H9 (cell line): Measurements from ENCODE around the gene EFCAB12. TPM values are rescaled to one million over a fixed set of nuclear protein-coding genes. Genes with fewer than 3 reads are reported as not detected.

Experiments used
- DNase-seq: peaks from one replicate; pipeline ENCODE4 v3.0.0-alpha.2; 2017
- H2AFZ ChIP-seq: one replicate; pipeline ENCODE4 v1.6.1; 2013; ENCODE audit warnings: mild to moderate bottlenecking, low read length, control low read depth, moderate library complexity
- H2AK5ac ChIP-seq: 2 replicates; pipeline ENCODE4 v1.6.1; 2013; ENCODE audit warnings: low read length, control low read depth, mixed read lengths; ENCODE audit not compliant: insufficient read length
- H2BK120ac ChIP-seq: one replicate; pipeline ENCODE4 v1.6.1; 2013; ENCODE audit warnings: low read depth, mild to moderate bottlenecking, low read length, control low read depth, inconsistent platforms; ENCODE audit not compliant: poor library complexity, severe bottlenecking
- H2BK12ac ChIP-seq: 2 replicates; pipeline ENCODE4 v1.6.1; 2013; ENCODE audit warnings: low read length, control low read depth, mixed read lengths, low read depth; ENCODE audit not compliant: insufficient read length
- H2BK15ac ChIP-seq: 2 replicates; pipeline ENCODE4 v1.6.1; 2013; ENCODE audit warnings: low read depth, low read length, control low read depth
- H2BK20ac ChIP-seq: one replicate; pipeline ENCODE4 v1.6.1; 2013; ENCODE audit warnings: low read depth, mild to moderate bottlenecking, low read length, control low read depth, inconsistent platforms; ENCODE audit not compliant: poor library complexity, severe bottlenecking
- H2BK5ac ChIP-seq: 2 replicates; pipeline ENCODE4 v1.6.1; 2013; ENCODE audit warnings: low read length, control low read depth, mixed read lengths; ENCODE audit not compliant: insufficient read length
- H3K14ac ChIP-seq: 2 replicates; pipeline ENCODE4 v1.6.1; 2013; ENCODE audit warnings: low read length, control low read depth; ENCODE audit not compliant: insufficient read depth
- H3K18ac ChIP-seq: 2 replicates; pipeline ENCODE4 v1.6.1; 2013; ENCODE audit warnings: low read depth, mild to moderate bottlenecking, mixed read lengths, low read length, control low read depth; ENCODE audit not compliant: insufficient read length
- H3K23ac ChIP-seq: 2 replicates; pipeline ENCODE4 v1.6.1; 2013; ENCODE audit warnings: low read length, control low read depth, mixed read lengths, low read depth; ENCODE audit not compliant: insufficient read length
- H3K23me2 ChIP-seq: 2 replicates; pipeline ENCODE4 v1.6.1; 2013; ENCODE audit warnings: low read depth, mild to moderate bottlenecking, mixed read lengths, low read length, control low read depth; ENCODE audit not compliant: insufficient read length, poor library complexity, severe bottlenecking
- H3K27ac ChIP-seq: 2 replicates; pipeline ENCODE4 v1.5.1; 2013; ENCODE audit warnings: low read length, control low read depth, mixed read lengths, low read depth; ENCODE audit not compliant: insufficient read length
- H3K27me3 ChIP-seq: 2 replicates; pipeline ENCODE4 v1.6.1; 2013; ENCODE audit warnings: low read length, control low read depth, inconsistent platforms; ENCODE audit not compliant: insufficient read depth
- H3K4ac ChIP-seq: 2 replicates; pipeline ENCODE4 v1.6.1; 2013; ENCODE audit warnings: low read depth, mild to moderate bottlenecking, control low read depth, inconsistent platforms, low read length, moderate library complexity
- H3K4me1 ChIP-seq: 2 replicates; pipeline ENCODE4 v1.6.1; 2013; ENCODE audit warnings: low read length, control low read depth, inconsistent platforms; ENCODE audit not compliant: insufficient read depth
- H3K4me2 ChIP-seq: 2 replicates; pipeline ENCODE4 v1.6.1; 2013; ENCODE audit warnings: low read length, control low read depth, mixed read lengths; ENCODE audit not compliant: insufficient read length, insufficient read depth
- H3K56ac ChIP-seq: 2 replicates; pipeline ENCODE4 v1.6.1; 2013; ENCODE audit warnings: low read depth, mild to moderate bottlenecking, mixed read lengths, low read length, control low read depth; ENCODE audit not compliant: insufficient read length
- H3K79me1 ChIP-seq: 2 replicates; pipeline ENCODE4 v1.6.1; 2013; ENCODE audit warnings: low read depth, mild to moderate bottlenecking, moderate library complexity, low read length, control low read depth, inconsistent platforms; ENCODE audit not compliant: insufficient read depth, poor library complexity, severe bottlenecking
- H3K79me2 ChIP-seq: 2 replicates; pipeline ENCODE4 v1.6.1; 2013; ENCODE audit warnings: low read length, control low read depth, inconsistent platforms; ENCODE audit not compliant: insufficient read depth
- H3K9ac ChIP-seq: 2 replicates; pipeline ENCODE4 v1.6.1; 2013; ENCODE audit warnings: low read length, control low read depth, mixed read lengths; ENCODE audit not compliant: insufficient read length; ENCODE audit errors: extremely low read depth
- H3K9me3 ChIP-seq: one replicate; pipeline ENCODE4 v1.6.1; 2013; ENCODE audit warnings: low read depth, low read length, inconsistent platforms; ENCODE audit not compliant: control insufficient read depth
- H3T11ph ChIP-seq: one replicate; pipeline ENCODE4 v1.6.1; 2013; ENCODE audit warnings: mild to moderate bottlenecking, low read length, control low read depth, inconsistent platforms
- H4K20me1 ChIP-seq: one replicate; pipeline ENCODE4 v1.6.1; 2013; ENCODE audit not compliant: control insufficient read depth, insufficient read length, insufficient read depth
- H4K5ac ChIP-seq: 2 replicates; pipeline ENCODE4 v1.6.1; 2013; ENCODE audit warnings: low read depth, mild to moderate bottlenecking, mixed read lengths, low read length, control low read depth; ENCODE audit not compliant: insufficient read length
- H4K8ac ChIP-seq: replicated peaks from 2 replicates; pipeline ENCODE4 v1.6.1; 2013; ENCODE audit warnings: low read length, control low read depth, mixed read lengths, low read depth; ENCODE audit not compliant: insufficient read length
- H4K91ac ChIP-seq: 2 replicates; pipeline ENCODE4 v1.6.1; 2013; ENCODE audit warnings: low read depth, mild to moderate bottlenecking, moderate library complexity, mixed read lengths, low read length, control low read depth; ENCODE audit not compliant: insufficient read length
- H3K27ac Mint-ChIP-seq, 3 experiments: 2 replicates in 2 of 3; 3 replicates in 1 of 3; pipeline ENCODE4 v1.8.0; 2020 to 2021; ENCODE audit warnings: mixed read lengths in 3 of 3, mild to moderate bottlenecking in 1 of 3, moderate library complexity in 1 of 3
- H3K27me3 Mint-ChIP-seq: 2 replicates; pipeline ENCODE4 v1.8.0; 2021; ENCODE audit warnings: low read depth, mild to moderate bottlenecking, moderate library complexity, mixed read lengths
- H3K36me3 Mint-ChIP-seq, 3 experiments: 2 replicates in 2 of 3; 3 replicates in 1 of 3; pipeline ENCODE4 v1.8.0; 2020 to 2021; ENCODE audit warnings: low read depth in 3 of 3, mixed read lengths in 3 of 3; ENCODE audit not compliant: insufficient read depth in 1 of 3
- H3K4me1 Mint-ChIP-seq, 2 experiments: 2 replicates each; pipeline ENCODE4 v1.8.0; 2020; ENCODE audit warnings: mixed read lengths in 2 of 2
- H3K4me3 Mint-ChIP-seq, 2 experiments: 2 replicates in 1 of 2; 3 replicates in 1 of 2; pipeline ENCODE4 v1.8.0; 2020 to 2021; ENCODE audit warnings: mild to moderate bottlenecking in 2 of 2, mixed read lengths in 2 of 2, moderate library complexity in 1 of 2
- H3K9me3 Mint-ChIP-seq, 2 experiments: 2 replicates in 1 of 2; 3 replicates in 1 of 2; pipeline ENCODE4 v1.8.0; 2020; ENCODE audit warnings: mild to moderate bottlenecking in 2 of 2, mixed read lengths in 2 of 2, moderate library complexity in 1 of 2
- CTCF ChIP-seq: fragments of 200-600 bp; sonication (generic); conservative IDR thresholded peaks from 3 replicates; pipeline ENCODE4 v1.8.0; 2021; ENCODE audit warnings: antibody characterized with exemption, mild to moderate bottlenecking
- WGBS: extraction: QIAGEN DNeasy Blood & Tissue Kit; methylation state at CpG from one replicate; pipeline ENCODE4 v1.1.7; 2013; ENCODE audit warnings: missing lambda C conversion rate, low lambda C conversion rate, mixed read lengths; ENCODE audit not compliant: insufficient read length; ENCODE audit errors: extremely low coverage; 5-methylcytosine and 5-hydroxymethylcytosine counted together
- total RNA-seq: library from RNA; stranded (reverse); gene quantifications from 2 replicates; pipeline ENCODE4 v1.2.1, GENCODE V29; 2021

Gene EFCAB12
- total RNA-seq, 1 experiment from 2014 or later: 0.28 TPM

DNA sequence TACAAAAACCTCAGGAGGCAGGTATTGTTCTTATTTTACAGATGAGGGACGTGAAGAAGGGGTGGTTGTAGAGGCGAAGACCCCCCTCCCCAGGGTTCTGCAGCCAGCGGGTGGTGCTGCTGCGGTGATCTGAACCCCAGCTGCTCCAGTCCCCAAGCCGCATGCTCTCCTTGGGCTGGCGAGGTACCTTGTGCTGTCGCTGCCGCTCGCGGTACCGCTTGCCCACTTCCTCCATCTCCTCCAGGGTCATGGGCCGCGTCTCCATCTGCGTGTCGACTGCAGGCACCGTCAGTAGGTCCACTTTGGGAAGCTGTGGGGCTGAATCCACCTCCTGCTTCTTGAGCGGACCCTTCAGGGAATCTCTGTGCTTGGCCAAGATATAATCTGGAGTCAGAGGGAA is 17.5 kb downstream of the EFCAB12 start:
- Histone ChIP-seq H3K79me2 (no peaks in the 10 kb centered on the region), H3K4me2 (no peak overlapping the region), H3K4ac (no peak overlapping the region), H4K20me1 (no peaks in the 10 kb centered on the region), H3K27me3 (0 out of 2 replicates have a peak, but pooled peaks cover 3% of the 10 kb centered on the region), H2BK20ac (no peak overlapping the region), H3K4me1 (no peaks in the 10 kb centered on the region), H3K9ac (no peak overlapping the region), H3K23me2 (no peaks in the 10 kb centered on the region), H2BK15ac (no peak overlapping the region), H3K9me3 (no peaks in the 10 kb centered on the region), H2BK120ac (no peak overlapping the region), H2BK12ac (no peak overlapping the region), H3K27ac (no peak overlapping the region), H3K23ac (no peak overlapping the region), H4K5ac (no peak overlapping the region), H3T11ph (no peak overlapping the region), H2AFZ (no peak overlapping the region), H3K79me1 (no peaks in the 10 kb centered on the region), H3K56ac (no peak overlapping the region), H4K91ac (no peak overlapping the region), H2AK5ac (no peak overlapping the region), H4K8ac (no peak overlapping the region), H2BK5ac (no peak overlapping the region), H3K14ac (no peak overlapping the region; the same call in 1 of the 2 replicates), H3K18ac (no peak overlapping the region)
- Mint-ChIP-seq H3K27ac (no peak overlapping the region), H3K4me3 (no peak overlapping the region), H3K36me3 (no peaks in the 10 kb centered on the region), H3K9me3 (no peaks in the 10 kb centered on the region), H3K27me3 (peaks cover 43% of the 10 kb centered on the region), H3K4me1 (peaks cover 2 to 4% of the 10 kb centered on the region in 2 experiments; a peak in 2 of 4 replicates)
- DNase-seq: no peak
- WGBS: no CpG with 5 or more reads among the region's 17 CpGs
- no peak for TF ChIP-seq CTCF
